ENCODE data around the gene LRRC51.
"Not testable (repeated sequence)": the region's sequence is repeated elsewhere in the genome, so short reads cannot be mapped to it uniquely, and the experiment has no call there.

LRRC51 gene

GRCh38 chr11:72119198-72119597 lies 38.5 kb downstream of the LRRC51 start:
- Histone ChIP-seq H3K36me3 (ENCODE audit: insufficient read depth, low read length) (no peaks in the 10 kb centered on the region), H3K27ac (no peak overlapping the region), H3K9ac (ENCODE audit: insufficient read length) (no peak overlapping the region), H3K9me3 (ENCODE audit: low read depth, low read length) (no peaks in the 10 kb centered on the region), H3K4me3 (no peak overlapping the region)
- DNase-seq (ENCODE audit: low read depth, low spot score) = no peak
- TF ChIP-seq FOXP2 (optimal IDR thresholded peaks at IDR 0.05; ENCODE audit: control extremely low read depth, extremely low read length, insufficient read depth) = no peak
- TF ChIP-seq POLR2AphosphoS5 (IDR thresholded peaks at IDR 0.05; ENCODE audit: borderline replicate concordance, low read depth, low read length) = no peak
- no peak for TF ChIP-seq EZH2 (IDR thresholded peaks at IDR 0.05)

DNA sequence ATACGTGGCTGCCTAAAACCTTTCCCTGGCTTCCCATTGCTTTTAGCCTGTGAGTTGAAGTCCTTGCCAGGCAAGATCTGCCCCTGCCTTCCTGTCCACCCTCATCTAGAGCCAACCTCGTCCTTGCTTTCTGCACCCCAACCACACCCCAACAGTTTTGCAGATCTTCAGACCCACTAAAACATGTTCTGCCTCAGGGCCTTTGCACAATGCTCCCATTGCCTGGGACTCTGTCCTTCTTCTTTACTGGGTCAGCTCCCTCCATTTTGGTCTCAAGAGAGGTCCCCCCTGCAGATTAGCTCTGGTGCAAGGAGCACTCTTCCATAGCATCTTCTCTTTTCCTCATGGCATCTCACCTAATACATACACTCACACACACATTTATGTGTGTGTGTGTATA lies 40.3 kb downstream of the LRRC51 start:
- H3K4me3 ChIP-seq = no peak overlapping the region
- H3K9ac ChIP-seq (ENCODE audit: insufficient read length) = no peak overlapping the region
- TF ChIP-seq EZH2 (IDR thresholded peaks at IDR 0.05) = no peak
- no peak for TF ChIP-seq FOXP2 (optimal IDR thresholded peaks at IDR 0.05; ENCODE audit: control extremely low read depth, extremely low read length, insufficient read depth)
- no peak for TF ChIP-seq POLR2AphosphoS5 (IDR thresholded peaks at IDR 0.05; ENCODE audit: borderline replicate concordance, low read depth, low read length)

DNA sequence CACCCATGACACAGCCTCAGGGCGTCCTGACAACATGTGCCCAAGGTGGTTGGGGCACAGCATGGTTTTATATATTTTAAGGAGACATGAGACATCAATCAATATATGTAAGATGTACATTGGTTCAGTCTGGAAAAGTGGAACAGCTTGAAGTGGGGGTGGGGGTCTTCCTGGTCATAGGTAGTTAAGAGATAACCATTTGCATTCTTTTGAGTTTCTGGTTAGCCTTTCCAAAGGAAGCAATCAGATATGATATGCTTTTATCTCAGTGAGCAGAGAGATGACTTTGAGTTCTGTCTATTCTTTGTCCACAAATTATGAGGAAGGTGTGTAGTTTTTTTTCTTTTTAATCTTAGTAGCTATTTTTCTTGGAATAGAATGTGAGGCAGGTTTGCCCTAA lies 42.0 kb downstream of the LRRC51 start:
- no peak for DNase-seq (ENCODE audit: low read depth, low spot score)
- TF ChIP-seq POLR2AphosphoS5 (IDR thresholded peaks at IDR 0.05; ENCODE audit: borderline replicate concordance, low read depth, low read length) = no peak
- TF ChIP-seq EZH2 (IDR thresholded peaks at IDR 0.05) = no peak
- TF ChIP-seq FOXP2 (optimal IDR thresholded peaks at IDR 0.05; ENCODE audit: control extremely low read depth, extremely low read length, insufficient read depth) = no peak
- H3K9ac ChIP-seq (ENCODE audit: insufficient read length) = no peak overlapping the region
- H3K4me3 ChIP-seq = no peak overlapping the region
- H3K27ac ChIP-seq = no peak overlapping the region
- no peaks in the 10 kb centered on the region for H3K9me3 ChIP-seq (ENCODE audit: low read depth, low read length)
- no peaks in the 10 kb centered on the region for H3K36me3 ChIP-seq (ENCODE audit: insufficient read depth, low read length)

More for the DNA sequence above, 40.3 kb downstream of the LRRC51 start:
- DNase-seq (ENCODE audit: low read depth, low spot score) = no peak
- no peaks in the 10 kb centered on the region for H3K9me3 ChIP-seq (ENCODE audit: low read depth, low read length)
- no peaks in the 10 kb centered on the region for H3K36me3 ChIP-seq (ENCODE audit: insufficient read depth, low read length)
- no peak overlapping the region for H3K27ac ChIP-seq

DNA sequence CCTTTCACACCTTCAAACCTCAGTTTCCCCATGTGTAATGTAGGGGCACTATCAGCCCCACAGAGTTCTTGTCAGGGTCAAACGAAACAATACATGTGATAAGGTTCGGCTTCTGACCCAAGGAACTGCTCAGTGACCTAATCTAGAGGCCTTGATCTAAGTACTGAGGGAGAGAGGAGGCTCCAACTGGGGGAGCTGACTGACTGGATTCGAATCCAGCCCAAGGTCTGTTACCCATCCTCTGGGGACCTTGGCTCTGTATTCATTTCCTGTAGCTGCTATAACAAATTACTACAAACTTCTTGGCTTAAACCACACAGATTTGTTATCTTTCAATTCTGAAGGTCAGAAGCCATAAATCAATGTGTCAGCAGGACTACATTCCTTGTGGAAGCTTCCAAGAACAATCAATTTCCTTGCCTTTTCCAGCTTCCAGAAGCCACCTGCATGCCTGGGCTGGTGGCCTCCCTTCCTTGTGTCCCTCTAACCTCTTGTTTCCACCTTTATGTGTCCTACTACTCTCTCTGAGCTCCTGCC lies 42.5 kb downstream of the LRRC51 start:
- no peak for DNase-seq (ENCODE audit: low read depth, low spot score)
- Histone ChIP-seq H3K36me3 (ENCODE audit: insufficient read depth, low read length) (no peaks in the 10 kb centered on the region), H3K27ac (no peak overlapping the region), H3K9me3 (ENCODE audit: low read depth, low read length) (peaks cover 2% of the 10 kb centered on the region; the same call in 1 of the 2 replicates), H3K4me3 (no peak overlapping the region), H3K9ac (ENCODE audit: insufficient read length) (no peak overlapping the region)
- TF ChIP-seq FOXP2 (optimal IDR thresholded peaks at IDR 0.05; ENCODE audit: control extremely low read depth, extremely low read length, insufficient read depth) = no peak
- no peak for TF ChIP-seq POLR2AphosphoS5 (IDR thresholded peaks at IDR 0.05; ENCODE audit: borderline replicate concordance, low read depth, low read length)
- TF ChIP-seq EZH2 (IDR thresholded peaks at IDR 0.05) = no peak

DNA sequence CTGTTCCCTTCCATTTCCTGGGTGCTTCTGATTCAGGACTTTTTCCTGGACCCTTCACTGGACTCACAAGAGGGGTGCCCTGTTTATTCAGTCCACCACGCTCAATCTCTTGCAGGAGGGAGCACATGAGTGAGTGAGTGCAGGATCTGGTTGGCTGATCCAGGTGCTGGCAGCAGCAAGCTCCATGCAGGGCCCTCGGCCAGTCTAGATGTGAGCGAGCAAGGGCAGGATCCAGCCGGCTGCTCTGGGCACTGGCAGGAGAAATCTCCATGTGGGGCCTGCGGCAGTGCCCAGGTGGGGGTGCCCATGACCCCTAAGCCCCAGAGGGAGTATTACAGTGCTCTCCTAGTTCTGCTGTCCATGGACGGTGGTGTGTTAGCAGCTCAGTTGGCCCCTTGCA lies 43.4 kb downstream of the LRRC51 start:
- Histone ChIP-seq H3K27ac (no peak overlapping the region), H3K4me3 (no peak overlapping the region), H3K9ac (ENCODE audit: insufficient read length) (no peak overlapping the region), H3K9me3 (ENCODE audit: low read depth, low read length) (peaks cover 8% of the 10 kb centered on the region; the same call in 1 of the 2 replicates), H3K36me3 (ENCODE audit: insufficient read depth, low read length) (no peaks in the 10 kb centered on the region)
- no peak for DNase-seq (ENCODE audit: low read depth, low spot score)
- TF ChIP-seq FOXP2 (optimal IDR thresholded peaks at IDR 0.05; ENCODE audit: control extremely low read depth, extremely low read length, insufficient read depth) (no peak), EZH2 (IDR thresholded peaks at IDR 0.05) (no peak)

GRCh38 chr11:72125956-72126355 lies 45.3 kb downstream of the LRRC51 start:
- no peak for TF ChIP-seq FOXP2 (optimal IDR thresholded peaks at IDR 0.05; ENCODE audit: control extremely low read depth, extremely low read length, insufficient read depth)
- no peak for TF ChIP-seq EZH2 (IDR thresholded peaks at IDR 0.05)
- TF ChIP-seq POLR2AphosphoS5 (IDR thresholded peaks at IDR 0.05; ENCODE audit: borderline replicate concordance, low read depth, low read length) = no peak
- Histone ChIP-seq H3K9me3 (ENCODE audit: low read depth, low read length) (peaks cover 8% of the 10 kb centered on the region; the same call in 1 of the 2 replicates), H3K4me3 (no peak overlapping the region), H3K27ac (no peak overlapping the region), H3K9ac (ENCODE audit: insufficient read length) (no peak overlapping the region), H3K36me3 (ENCODE audit: insufficient read depth, low read length) (no peaks in the 10 kb centered on the region)
- no peak for DNase-seq (ENCODE audit: low read depth, low spot score)

DNA sequence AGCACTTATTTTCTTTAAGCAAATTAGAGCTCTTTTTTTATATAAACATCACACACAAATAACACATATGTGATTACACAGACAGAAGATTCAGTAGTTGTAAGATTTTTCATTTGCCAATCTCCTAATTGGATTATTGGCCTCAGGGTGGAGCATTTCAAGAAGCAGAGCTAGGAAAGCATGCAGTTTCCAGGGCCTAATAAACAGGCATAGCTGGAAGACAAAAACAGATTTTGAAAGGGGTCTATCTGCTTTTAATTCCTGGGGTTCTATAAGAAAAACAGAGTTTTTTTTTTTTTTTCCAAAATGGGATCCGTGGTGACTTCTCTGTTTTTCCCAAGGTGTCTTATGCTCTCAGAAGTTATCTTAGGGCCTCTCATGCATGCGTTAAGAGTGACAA lies 47.3 kb downstream of the LRRC51 start:
- H3K9me3 ChIP-seq (ENCODE audit: low read depth, low read length) = peaks cover 8% of the 10 kb centered on the region; the same call in 1 of the 2 replicates

DNA sequence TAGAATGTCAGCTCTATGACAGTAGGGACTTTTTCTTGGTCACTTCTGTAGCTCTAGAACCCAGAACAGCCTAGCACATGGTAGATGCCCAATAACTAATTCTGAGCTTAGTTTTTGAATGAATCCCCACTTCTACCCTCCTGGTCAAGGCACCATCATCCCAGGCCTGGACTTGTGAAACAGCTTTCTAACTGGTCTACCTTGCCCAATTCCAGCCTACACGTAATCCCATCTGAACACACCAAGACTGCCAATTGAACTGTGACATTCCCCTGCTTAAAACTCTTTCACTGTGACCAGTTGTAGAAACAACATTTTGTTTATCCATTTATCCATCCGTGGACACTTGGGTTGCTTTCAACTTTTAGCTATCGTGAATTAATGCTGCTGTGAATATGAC lies 48.7 kb downstream of the LRRC51 start:
- Histone ChIP-seq H3K27ac (no peak overlapping the region), H3K9me3 (ENCODE audit: low read depth, low read length) (peaks cover 8% of the 10 kb centered on the region; the same call in 1 of the 2 replicates), H3K4me3 (no peak overlapping the region), H3K36me3 (ENCODE audit: insufficient read depth, low read length) (no peaks in the 10 kb centered on the region), H3K9ac (ENCODE audit: insufficient read length) (no peak overlapping the region)
- no peak for DNase-seq (ENCODE audit: low read depth, low spot score)
- TF ChIP-seq POLR2AphosphoS5 (IDR thresholded peaks at IDR 0.05; ENCODE audit: borderline replicate concordance, low read depth, low read length) (no peak), FOXP2 (optimal IDR thresholded peaks at IDR 0.05; ENCODE audit: control extremely low read depth, extremely low read length, insufficient read depth) (no peak), EZH2 (IDR thresholded peaks at IDR 0.05) (no peak)

More for the DNA sequence above, 47.3 kb downstream of the LRRC51 start:
- H3K27ac ChIP-seq = no peak overlapping the region
- no peaks in the 10 kb centered on the region for H3K36me3 ChIP-seq (ENCODE audit: insufficient read depth, low read length)
- no peak for DNase-seq (ENCODE audit: low read depth, low spot score)
- TF ChIP-seq EZH2 (IDR thresholded peaks at IDR 0.05) (no peak), FOXP2 (optimal IDR thresholded peaks at IDR 0.05; ENCODE audit: control extremely low read depth, extremely low read length, insufficient read depth) (no peak), POLR2AphosphoS5 (IDR thresholded peaks at IDR 0.05; ENCODE audit: borderline replicate concordance, low read depth, low read length) (no peak)
- H3K4me3 ChIP-seq = no peak overlapping the region
- no peak overlapping the region for H3K9ac ChIP-seq (ENCODE audit: insufficient read length)

DNA sequence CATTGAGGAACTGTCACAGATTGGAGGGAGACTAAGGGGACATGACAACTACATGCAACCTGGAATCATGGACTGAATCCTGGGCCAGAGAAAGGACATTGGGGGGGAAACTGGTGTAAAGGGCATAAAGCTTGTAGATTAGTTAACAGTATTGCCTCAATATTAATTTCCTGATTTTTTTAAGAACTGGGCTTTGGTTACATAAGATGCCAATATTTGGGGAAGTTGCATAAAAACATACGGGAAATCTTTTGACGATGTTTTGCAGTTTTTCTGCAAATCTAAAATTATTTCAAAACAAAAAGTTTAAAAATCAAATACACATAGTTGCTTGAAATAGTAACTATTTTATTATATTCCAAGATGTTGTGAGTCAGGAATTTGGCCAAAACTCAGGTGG lies 52.0 kb downstream of the LRRC51 start:
- Histone ChIP-seq H3K9ac (ENCODE audit: insufficient read length) (no peak overlapping the region), H3K27ac (no peak overlapping the region), H3K9me3 (ENCODE audit: low read depth, low read length) (peaks cover 8% of the 10 kb centered on the region; the same call in 1 of the 2 replicates), H3K36me3 (ENCODE audit: insufficient read depth, low read length) (no peaks in the 10 kb centered on the region), H3K4me3 (no peak overlapping the region)
- TF ChIP-seq POLR2AphosphoS5 (IDR thresholded peaks at IDR 0.05; ENCODE audit: borderline replicate concordance, low read depth, low read length) (no peak), EZH2 (IDR thresholded peaks at IDR 0.05) (no peak), FOXP2 (optimal IDR thresholded peaks at IDR 0.05; ENCODE audit: control extremely low read depth, extremely low read length, insufficient read depth) (no peak)
- no peak for DNase-seq (ENCODE audit: low read depth, low spot score)

GRCh38 chr11:72135473-72135872 lies 54.8 kb downstream of the LRRC51 start, which contains the start of gene FOLR3:
Gene FOLR3, plus strand, starts transcription at chr11:72135725. Its CDS starts 228 bp downstream, at chr11:72135953.
- H3K4me3 ChIP-seq; H3K9me3 ChIP-seq (ENCODE audit: low read depth, low read length); DNase-seq (ENCODE audit: low read depth, low spot score); H3K9ac ChIP-seq (ENCODE audit: insufficient read length); H3K36me3 ChIP-seq (ENCODE audit: insufficient read depth, low read length); H3K27ac ChIP-seq: not testable (repeated sequence)
